A673 (cell line): Measurements from ENCODE around the gene PWWP2B. TPM values are rescaled to one million over a fixed set of nuclear protein-coding genes. Genes with fewer than 3 reads are reported as not detected.

Experiments used
- BruUV-seq: library from RNA; stranded (reverse); fragments of 400-500 nt; replicated peaks from 2 replicates; lab custom pipeline; 2021; lab: Mats Ljungman, UMichigan
- CTCF ChIA-PET: fragments of 300-600 bp; sonication (Branson Sonifier 250); formaldehyde crosslinking; loops from one replicate; lab custom pipeline; 2022; ENCODE audit warnings: antibody characterized with exemption; lab: Charles Lee
- POLR2A ChIA-PET: fragments of 300-600 bp; sonication (Branson Sonifier 250); formaldehyde crosslinking; loops from one replicate; lab custom pipeline; 2022; ENCODE audit warnings: antibody characterized with exemption; ENCODE audit not compliant: low non-redundant PET; lab: Charles Lee
- DNase-seq: peaks from one replicate; pipeline ENCODE4 v3.0.0-alpha.2; 2015; ENCODE audit warnings: low spot score
- H3K27ac ChIP-seq: fragments of 200-600 bp; sonication (generic); 2 replicates; pipeline ENCODE4 v1.5.1; 2016; ENCODE audit warnings: mixed run types, low read depth, mild to moderate bottlenecking, mixed read lengths, antibody characterized with exemption, low read length; ENCODE audit not compliant: poor library complexity, severe bottlenecking
- H3K27me3 ChIP-seq: fragments of 200-600 bp; sonication (generic); replicated peaks from 2 replicates; pipeline ENCODE4 v1.6.1; 2017; ENCODE audit warnings: mixed run types, low read depth, mild to moderate bottlenecking, mixed read lengths, antibody characterized with exemption, low read length; ENCODE audit not compliant: insufficient read depth, poor library complexity
- H3K36me3 ChIP-seq: fragments of 200-600 bp; sonication (generic); 2 replicates; pipeline ENCODE4 v1.6.1; 2016; ENCODE audit warnings: mixed run types, mild to moderate bottlenecking, mixed read lengths, antibody characterized with exemption, low read length; ENCODE audit not compliant: insufficient read depth, poor library complexity, severe bottlenecking
- H3K4me1 ChIP-seq: fragments of 200-600 bp; sonication (generic); 2 replicates; pipeline ENCODE4 v1.6.1; 2017; ENCODE audit warnings: mixed run types, mild to moderate bottlenecking, mixed read lengths, antibody characterized with exemption, low read length; ENCODE audit not compliant: insufficient read depth, poor library complexity, severe bottlenecking
- H3K4me3 ChIP-seq: fragments of 200-600 bp; sonication (generic); 2 replicates; pipeline ENCODE4 v1.5.1; 2016; ENCODE audit warnings: low read depth, mixed run types, mild to moderate bottlenecking, mixed read lengths, low read length; ENCODE audit not compliant: poor library complexity, severe bottlenecking
- H3K9me3 ChIP-seq: fragments of 200-600 bp; sonication (generic); 2 replicates; pipeline ENCODE4 v1.6.1; 2016; ENCODE audit warnings: mixed run types, low read depth, mild to moderate bottlenecking, mixed read lengths, antibody characterized with exemption, low read length; ENCODE audit not compliant: poor library complexity, severe bottlenecking
- CTCF ChIP-seq: fragments of 300-800, 200-600 bp; sonication (generic); conservative IDR thresholded peaks from 2 replicates; pipeline ENCODE4 v1.5.1; 2017; ENCODE audit warnings: low read depth, mild to moderate bottlenecking, antibody characterized with exemption, low read length, moderate library complexity, mixed read lengths
- EZH2 ChIP-seq: fragments of 200-600 bp; sonication (generic); IDR thresholded peaks from 2 replicates; pipeline ENCODE4 v1.6.1; 2017; ENCODE audit warnings: borderline replicate concordance, low read depth, mild to moderate bottlenecking, mixed read lengths, antibody characterized with exemption, low read length; ENCODE audit not compliant: poor library complexity, severe bottlenecking
- intact Hi-C: fragments of 100-400 bp; cut with micrococcal nuclease; formaldehyde crosslinking; loops from one replicate; pipeline ENCODE4 v1.10.0; 2022; ENCODE audit not compliant: unreplicated experiment
- total RNA-seq: library from RNA; stranded (reverse); gene quantifications from 2 replicates; pipeline ENCODE4 v1.2.3, GENCODE V29; 2021

The PWWP2B gene
- total RNA-seq, 1 experiment from 2014 or later: 18.6 TPM

- CTCF ChIA-PET: no interaction called here
- POLR2A ChIA-PET: no interaction called here
These were observed 13.2 kb upstream of the PWWP2B start for GRCh38 chr10:132383751-132384196.

GRCh38 chr10:132384618-132385388 is 12.2 kb upstream of the PWWP2B start:
- intact Hi-C loops: loop anchor here (5.0 kb wide), 1 partner anchor 252 kb away; no protein-coding TSS in a partner anchor
- CTCF ChIA-PET: no interaction called here
- H3K27me3 ChIP-seq: no peaks in the 10 kb centered on the region
- H3K4me1 ChIP-seq: peaks cover 8% of the 10 kb centered on the region
- H3K36me3 ChIP-seq: no peaks in the 10 kb centered on the region
- H3K4me3 ChIP-seq: no peak overlapping the region
- H3K9me3 ChIP-seq: no peaks in the 10 kb centered on the region
- DNase-seq: no peak
- BruUV-seq: no TSS peak
- POLR2A ChIA-PET: no interaction called here
- H3K27ac ChIP-seq: no peak overlapping the region
- TF ChIP-seq EZH2 (no peak), CTCF (no peak)

More at GRCh38 chr10:132383751-132384196, 13.2 kb upstream of the PWWP2B start:
- Histone ChIP-seq H3K27me3 (no peaks in the 10 kb centered on the region), H3K4me1 (peaks cover 4% of the 10 kb centered on the region), H3K27ac (no peak overlapping the region), H3K36me3 (no peaks in the 10 kb centered on the region), H3K9me3 (no peaks in the 10 kb centered on the region), H3K4me3 (no peak overlapping the region)
- intact Hi-C loops: no loop called here
- no peak for DNase-seq
- TF ChIP-seq CTCF (no peak), EZH2 (no peak)
- BruUV-seq: no TSS peak

GRCh38 chr10:132385389-132385667 is 11.7 kb upstream of the PWWP2B start:
- intact Hi-C loops: loop anchor here (5.0 kb wide), 1 partner anchor 252 kb away; no protein-coding TSS in a partner anchor
- H3K9me3 ChIP-seq: no peaks in the 10 kb centered on the region
- TF ChIP-seq CTCF (no peak), EZH2 (no peak)
- no TSS peak for BruUV-seq
- no peaks in the 10 kb centered on the region for H3K36me3 ChIP-seq
- ChIA-PET CTCF (no interaction called here), POLR2A (no interaction called here)
- H3K27me3 ChIP-seq: no peaks in the 10 kb centered on the region
- H3K4me3 ChIP-seq: no peak overlapping the region
- DNase-seq: no peak
- peaks cover 13% of the 10 kb centered on the region for H3K4me1 ChIP-seq
- H3K27ac ChIP-seq: no peak overlapping the region
